ENCODE results near the gene PRKAG2. TPM values are rescaled to one million over a fixed set of nuclear protein-coding genes. Genes with fewer than 3 reads are reported as not detected.

Gene PRKAG2
- total and polyA plus RNA-seq, 2 of the 8 experiments (the other 6 are each of a cell fraction or from before 2014, with no cell fraction given): 7.5 to 18.1 TPM

- 85% methylated on average over 6 of the region's 6 CpGs; no CpG with 5 or more reads in 1 of the 2 experiments for whole genome bisulfite sequencing, 2 experiments (ENCODE audit: extremely low coverage in 1 of 2, insufficient coverage in 1 of 2, insufficient read length in 1 of 2, insufficient replicate concordance in 2 of 2, low coverage in 1 of 2, low lambda C conversion rate in 2 of 2, missing lambda C conversion rate in 1 of 2)
- CTCF ChIA-PET (ENCODE audit: partially characterized antibody): interaction anchor here (0.6 to 3.5 kb wide), 4 partner anchors 85 to 904 kb away, joined by 3 to 22 read pairs (median 3); no protein-coding TSS in a partner anchor
- H3K4me3 ChIP-seq (ENCODE audit: extremely low read depth in 1 of 4, insufficient read depth in 2 of 4, low read depth in 3 of 4, low read length in 4 of 4): no peak overlapping the region
Measured at GRCh38 chr7:151867912-151868311, 9.0 kb downstream of the PRKAG2 start.

More at GRCh38 chr7:151867912-151868311, 9.0 kb downstream of the PRKAG2 start:
- Histone ChIP-seq H2AFZ (ENCODE audit: low read length) (peak overlapping the region; percentile 43; the same call in 1 of the 2 replicates), H3K79me2 (ENCODE audit: control insufficient read depth in 1 of 2, insufficient read depth in 2 of 2, low read length in 2 of 2) (no peaks in the 10 kb centered on the region), H2BK20ac (ENCODE audit: low read length) (no peak overlapping the region), H4K5ac (ENCODE audit: insufficient read length, low read depth, low read length) (no peak overlapping the region), H3K27ac (ENCODE audit: low read depth, low read length) (no peak overlapping the region), H3K9ac (replicated peaks in 1 of 4; ENCODE audit: extremely low read depth in 1 of 4, low read depth in 3 of 4, low read length in 3 of 4) (no peak overlapping the region), H2AK5ac (ENCODE audit: low read depth, low read length) (no peak overlapping the region), H4K20me1 (replicated peaks in 1 of 2; ENCODE audit: control insufficient read depth in 1 of 2, insufficient read depth in 2 of 2, low read length in 2 of 2) (no peaks in the 10 kb centered on the region), H2BK12ac (ENCODE audit: low read depth, low read length) (no peak overlapping the region), H3K4ac (replicated peaks; ENCODE audit: insufficient read length, low read depth, low read length) (no peak overlapping the region), H4K8ac (ENCODE audit: extremely low read depth, insufficient read depth, low read length) (no peak overlapping the region), H3K18ac (ENCODE audit: extremely low read depth, low read length) (no peak overlapping the region), H3K27me3 (replicated peaks in 1 of 4; ENCODE audit: control insufficient read depth in 3 of 4, extremely low read depth in 1 of 4, insufficient read depth in 3 of 4, low read length in 3 of 4) (no peaks in the 10 kb centered on the region; a peak in 1 of 7 replicates), H3K23ac (ENCODE audit: insufficient read length) (no peak overlapping the region), H3K23me2 (ENCODE audit: low read depth, low read length) (no peaks in the 10 kb centered on the region), H3K79me1 (ENCODE audit: low read depth, low read length) (no peaks in the 10 kb centered on the region), H2BK5ac (ENCODE audit: low read depth, low read length) (no peak overlapping the region), H4K91ac (replicated peaks; ENCODE audit: insufficient read length, low read length) (no peak overlapping the region), H3K56ac (replicated peaks; ENCODE audit: insufficient read length, low read depth, low read length) (no peak overlapping the region), H2BK120ac (replicated peaks; ENCODE audit: low read depth, low read length) (no peak overlapping the region), H3K9me3 (ENCODE audit: insufficient read depth in 2 of 2, low read depth in 1 of 2, low read length in 1 of 2) (no peaks in the 10 kb centered on the region), H3K14ac (ENCODE audit: insufficient read length) (no peak overlapping the region), H3K4me1 (replicated peaks in 1 of 4; ENCODE audit: control insufficient read depth in 3 of 4, insufficient read depth in 4 of 4, low read length in 3 of 4) (peaks cover 0 to 4% (median 3%) of the 10 kb centered on the region in 4 experiments; a peak in 5 of 7 replicates), H3K36me3 (ENCODE audit: control insufficient read depth in 2 of 4, insufficient read depth in 4 of 4, low read length in 3 of 4) (no peaks in the 10 kb centered on the region), H2BK15ac (ENCODE audit: low read length) (no peak overlapping the region), H3K4me2 (ENCODE audit: insufficient read depth in 1 of 2, low read depth in 2 of 2, low read length in 2 of 2) (no peak overlapping the region)
- no peak for TF ChIP-seq SP2 (IDR thresholded peaks at IDR 0.05; ENCODE audit: low read length)
- no peak for TF ChIP-seq BCL11A (IDR thresholded peaks at IDR 0.05; ENCODE audit: low read depth in 2 of 2, low read length in 2 of 2)
- no peak for TF ChIP-seq CTCF (IDR thresholded peaks at IDR 0.05; ENCODE audit: control extremely low read depth in 1 of 3, insufficient read depth in 1 of 3, low read depth in 1 of 3, low read length in 3 of 3)
- TF ChIP-seq EZH2 (IDR thresholded peaks at IDR 0.05; ENCODE audit: low read depth, low read length, severe bottlenecking): no peak
- no peak for TF ChIP-seq ASH2L (IDR thresholded peaks at IDR 0.05; ENCODE audit: low read length)
- TF ChIP-seq NANOG (IDR thresholded peaks at IDR 0.05; ENCODE audit: insufficient read depth, low read depth, low read length, poor library complexity, severe bottlenecking): no peak
- TF ChIP-seq FOSL1 (IDR thresholded peaks at IDR 0.05; ENCODE audit: insufficient read depth, low read depth, low read length): no peak
- POLR2A ChIA-PET (ENCODE audit: partially characterized antibody): interaction anchor here (0.6 to 1.5 kb wide), 2 partner anchors 11 to 259 kb away, joined by 3 read pairs; no protein-coding TSS in a partner anchor
- DNase-seq (ENCODE audit: low read depth in 1 of 2, low spot score in 2 of 2): no peak
- FAIRE-seq: no peak

Measured in H1 (cell line).